ENCODE measurements around the gene SNRPD1.
A peak's percentile ranks its signal among the peaks of the same experiment; 100 is the strongest.
"Not testable (repeated sequence)": the region's sequence is repeated elsewhere in the genome, so short reads cannot be mapped to it uniquely, and the experiment has no call there.

Gene SNRPD1

DNA sequence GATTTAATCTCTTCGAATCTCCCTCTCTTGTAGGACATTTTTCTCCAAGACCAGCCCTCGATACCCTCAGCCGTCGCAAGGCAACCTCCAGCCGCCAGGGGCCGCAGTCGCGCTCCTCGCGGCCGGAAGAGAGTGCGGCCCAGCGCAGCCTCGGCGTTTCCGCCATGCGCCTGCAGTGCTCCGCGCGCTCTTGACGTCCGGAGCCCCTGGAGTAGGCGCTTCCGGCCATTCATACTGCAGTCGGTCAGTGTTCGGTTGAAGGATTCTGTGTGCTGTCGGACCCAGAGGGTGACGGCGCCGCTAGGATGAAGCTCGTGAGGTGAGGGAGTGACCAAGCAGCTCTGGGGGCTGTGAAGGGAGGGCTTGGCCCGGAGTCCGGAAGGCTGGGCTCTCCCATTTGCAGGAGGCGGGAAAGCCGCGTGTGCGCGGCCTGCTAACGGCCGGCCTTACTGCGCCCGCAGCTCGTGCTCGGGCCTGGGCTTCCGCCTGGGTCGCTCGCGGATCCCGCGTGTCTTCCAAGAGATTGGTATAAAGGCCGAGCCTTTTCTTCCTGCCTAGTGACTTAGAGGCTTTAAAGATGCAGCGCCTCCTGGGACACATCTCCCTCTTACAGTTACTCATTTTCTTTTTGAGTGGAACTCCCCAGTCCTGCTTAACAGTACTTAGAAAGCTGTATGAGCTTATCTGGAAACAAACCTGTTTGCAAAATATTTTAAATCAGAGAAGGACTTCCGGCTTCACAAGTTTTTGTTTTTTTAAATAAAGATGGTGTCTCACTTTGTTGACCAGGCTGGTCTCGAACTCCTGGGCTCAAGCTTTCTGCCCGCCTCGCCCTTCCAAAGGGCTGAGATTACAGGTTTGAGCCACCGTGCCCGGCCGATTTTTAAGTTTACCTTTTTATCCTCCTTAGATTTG, at the start of gene SNRPD1:
TSS of gene SNRPD1 (plus strand) at position 190 of the 915 bp plus-strand sequence. CDS start at position 306, 116 bp downstream.
- H3K27ac ChIP-seq (ENCODE audit: low read depth, low read length): peak within 1 kb of the TSS; percentile 87
- H3K4me3 ChIP-seq (ENCODE audit: low read depth in 1 of 2, low read length in 2 of 2): peak within 1 kb of the TSS; percentile 95 to 99
- H3K4me1 ChIP-seq (ENCODE audit: control insufficient read depth in 1 of 2, insufficient read depth in 2 of 2, low read length in 2 of 2): peaks cover 7 to 11% of the 10 kb centered on the region in 2 donors
- H3K9ac ChIP-seq (ENCODE audit: low read depth in 1 of 2, low read length in 2 of 2): peak within 1 kb of the TSS; percentile 82 to 85
- peaks cover 0 to 4% of the 10 kb centered on the region in 2 donors for H3K36me3 ChIP-seq (ENCODE audit: control insufficient read depth in 1 of 2, insufficient read depth in 2 of 2, low read length in 2 of 2)
- no peaks in the 10 kb centered on the region for H3K27me3 ChIP-seq (ENCODE audit: control insufficient read depth in 1 of 2, insufficient read depth in 2 of 2, low read length in 2 of 2)
- no peaks in the 10 kb centered on the region for H3K9me3 ChIP-seq (ENCODE audit: control insufficient read depth in 1 of 2, low read length in 2 of 2)

GRCh38 chr18:21571772-21572171, 40.3 kb upstream of the SNRPD1 start:
- no peaks in the 10 kb centered on the region for H3K27me3 ChIP-seq (ENCODE audit: control insufficient read depth in 1 of 2, insufficient read depth in 2 of 2, low read length in 2 of 2)
- H3K4me3 ChIP-seq (ENCODE audit: low read depth in 1 of 2, low read length in 2 of 2): no peak overlapping the region
- no peak overlapping the region for H3K9ac ChIP-seq (ENCODE audit: low read depth in 1 of 2, low read length in 2 of 2)
- no peaks in the 10 kb centered on the region for H3K4me1 ChIP-seq (ENCODE audit: control insufficient read depth in 1 of 2, insufficient read depth in 2 of 2, low read length in 2 of 2)
- H3K27ac ChIP-seq (ENCODE audit: low read depth, low read length): no peak overlapping the region
- no peaks in the 10 kb centered on the region for H3K9me3 ChIP-seq (ENCODE audit: control insufficient read depth in 1 of 2, low read length in 2 of 2)
- H3K36me3 ChIP-seq (ENCODE audit: control insufficient read depth in 1 of 2, insufficient read depth in 2 of 2, low read length in 2 of 2): peaks cover 20 to 67% of the 10 kb centered on the region in 2 donors

- Histone ChIP-seq H3K9me3 (ENCODE audit: control insufficient read depth in 1 of 2, low read length in 2 of 2) (no peaks in the 10 kb centered on the region), H3K27ac (ENCODE audit: low read depth, low read length) (no peak overlapping the region), H3K27me3 (ENCODE audit: control insufficient read depth in 1 of 2, insufficient read depth in 2 of 2, low read length in 2 of 2) (no peaks in the 10 kb centered on the region), H3K4me3 (ENCODE audit: low read depth in 1 of 2, low read length in 2 of 2) (no peak overlapping the region), H3K36me3 (ENCODE audit: control insufficient read depth in 1 of 2, insufficient read depth in 2 of 2, low read length in 2 of 2) (peaks cover 20 to 48% of the 10 kb centered on the region in 2 donors), H3K4me1 (ENCODE audit: control insufficient read depth in 1 of 2, insufficient read depth in 2 of 2, low read length in 2 of 2) (no peaks in the 10 kb centered on the region), H3K9ac (ENCODE audit: low read depth in 1 of 2, low read length in 2 of 2) (no peak overlapping the region)
Measured at GRCh38 chr18:21575656-21576055, 36.5 kb upstream of the SNRPD1 start.

- Histone ChIP-seq H3K27me3 (ENCODE audit: control insufficient read depth in 1 of 2, insufficient read depth in 2 of 2, low read length in 2 of 2) (no peaks in the 10 kb centered on the region), H3K9ac (ENCODE audit: low read depth in 1 of 2, low read length in 2 of 2) (no peak overlapping the region), H3K27ac (ENCODE audit: low read depth, low read length) (no peak overlapping the region), H3K36me3 (ENCODE audit: control insufficient read depth in 1 of 2, insufficient read depth in 2 of 2, low read length in 2 of 2) (peaks cover 0 to 13% of the 10 kb centered on the region in 2 donors), H3K9me3 (ENCODE audit: control insufficient read depth in 1 of 2, low read length in 2 of 2) (no peaks in the 10 kb centered on the region), H3K4me3 (ENCODE audit: low read depth in 1 of 2, low read length in 2 of 2) (no peak overlapping the region), H3K4me1 (ENCODE audit: control insufficient read depth in 1 of 2, insufficient read depth in 2 of 2, low read length in 2 of 2) (no peaks in the 10 kb centered on the region)
Measured at GRCh38 chr18:21584391-21584790, 27.7 kb upstream of the SNRPD1 start.

DNA sequence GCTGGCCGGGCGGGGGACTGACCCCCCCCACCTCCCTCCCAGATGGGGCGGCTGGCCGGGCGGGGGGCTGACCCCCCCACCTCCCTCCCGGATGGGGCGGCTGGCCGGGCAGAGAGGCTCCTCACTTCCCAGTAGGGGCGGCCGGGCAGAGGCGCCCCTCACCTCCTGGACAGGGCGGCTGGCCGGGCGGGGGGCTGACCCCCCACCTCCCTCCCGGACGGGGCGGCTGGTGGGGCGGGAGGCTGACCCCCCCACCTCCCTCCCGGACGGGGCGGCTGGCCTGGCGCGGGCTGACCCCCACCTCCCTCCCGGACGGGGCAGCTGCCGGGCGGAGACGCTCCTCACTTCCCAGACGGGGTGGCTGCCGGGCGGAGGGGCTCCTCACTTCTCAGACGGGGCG, 19.8 kb upstream of the SNRPD1 start:
- not testable (repeated sequence) for H3K27ac ChIP-seq (ENCODE audit: low read depth, low read length); H3K9ac ChIP-seq (ENCODE audit: low read depth in 1 of 2, low read length in 2 of 2); H3K27me3 ChIP-seq (ENCODE audit: control insufficient read depth in 1 of 2, insufficient read depth in 2 of 2, low read length in 2 of 2); H3K9me3 ChIP-seq (ENCODE audit: control insufficient read depth in 1 of 2, low read length in 2 of 2); H3K4me3 ChIP-seq (ENCODE audit: low read depth in 1 of 2, low read length in 2 of 2); H3K4me1 ChIP-seq (ENCODE audit: control insufficient read depth in 1 of 2, insufficient read depth in 2 of 2, low read length in 2 of 2); H3K36me3 ChIP-seq (ENCODE audit: control insufficient read depth in 1 of 2, insufficient read depth in 2 of 2, low read length in 2 of 2)

- Histone ChIP-seq H3K27ac (ENCODE audit: low read depth, low read length) (no peak overlapping the region), H3K9ac (ENCODE audit: low read depth in 1 of 2, low read length in 2 of 2) (no peak overlapping the region), H3K4me3 (ENCODE audit: low read depth in 1 of 2, low read length in 2 of 2) (no peak overlapping the region), H3K9me3 (ENCODE audit: control insufficient read depth in 1 of 2, low read length in 2 of 2) (no peaks in the 10 kb centered on the region), H3K4me1 (ENCODE audit: control insufficient read depth in 1 of 2, insufficient read depth in 2 of 2, low read length in 2 of 2) (peaks cover 3 to 8% of the 10 kb centered on the region in 2 donors), H3K27me3 (ENCODE audit: control insufficient read depth in 1 of 2, insufficient read depth in 2 of 2, low read length in 2 of 2) (no peaks in the 10 kb centered on the region), H3K36me3 (ENCODE audit: control insufficient read depth in 1 of 2, insufficient read depth in 2 of 2, low read length in 2 of 2) (no peaks in the 10 kb centered on the region)
Measured at GRCh38 chr18:21593540-21594257, 18.4 kb upstream of the SNRPD1 start.

GRCh38 chr18:21597620-21598019, 14.5 kb upstream of the SNRPD1 start:
- Histone ChIP-seq H3K9ac (ENCODE audit: low read depth in 1 of 2, low read length in 2 of 2) (no peak overlapping the region), H3K27ac (ENCODE audit: low read depth, low read length) (no peak overlapping the region), H3K4me3 (ENCODE audit: low read depth in 1 of 2, low read length in 2 of 2) (no peak overlapping the region), H3K27me3 (ENCODE audit: control insufficient read depth in 1 of 2, insufficient read depth in 2 of 2, low read length in 2 of 2) (no peaks in the 10 kb centered on the region), H3K4me1 (ENCODE audit: control insufficient read depth in 1 of 2, insufficient read depth in 2 of 2, low read length in 2 of 2) (peaks cover 9 to 16% of the 10 kb centered on the region in 2 donors), H3K9me3 (ENCODE audit: control insufficient read depth in 1 of 2, low read length in 2 of 2) (no peaks in the 10 kb centered on the region), H3K36me3 (ENCODE audit: control insufficient read depth in 1 of 2, insufficient read depth in 2 of 2, low read length in 2 of 2) (no peaks in the 10 kb centered on the region)

- Histone ChIP-seq H3K27ac (ENCODE audit: low read depth, low read length) (peak overlapping the region; percentile 99), H3K9me3 (ENCODE audit: control insufficient read depth in 1 of 2, low read length in 2 of 2) (no peaks in the 10 kb centered on the region), H3K27me3 (ENCODE audit: control insufficient read depth in 1 of 2, insufficient read depth in 2 of 2, low read length in 2 of 2) (no peaks in the 10 kb centered on the region), H3K4me3 (ENCODE audit: low read depth in 1 of 2, low read length in 2 of 2) (peak overlapping the region; percentile 86 to 95), H3K9ac (ENCODE audit: low read depth in 1 of 2, low read length in 2 of 2) (peak overlapping the region; percentile 95 to 98), H3K4me1 (ENCODE audit: control insufficient read depth in 1 of 2, insufficient read depth in 2 of 2, low read length in 2 of 2) (peaks cover 9 to 16% of the 10 kb centered on the region in 2 donors), H3K36me3 (ENCODE audit: control insufficient read depth in 1 of 2, insufficient read depth in 2 of 2, low read length in 2 of 2) (no peaks in the 10 kb centered on the region)
Measured at GRCh38 chr18:21598726-21599584, 13.2 kb upstream of the SNRPD1 start.

DNA sequence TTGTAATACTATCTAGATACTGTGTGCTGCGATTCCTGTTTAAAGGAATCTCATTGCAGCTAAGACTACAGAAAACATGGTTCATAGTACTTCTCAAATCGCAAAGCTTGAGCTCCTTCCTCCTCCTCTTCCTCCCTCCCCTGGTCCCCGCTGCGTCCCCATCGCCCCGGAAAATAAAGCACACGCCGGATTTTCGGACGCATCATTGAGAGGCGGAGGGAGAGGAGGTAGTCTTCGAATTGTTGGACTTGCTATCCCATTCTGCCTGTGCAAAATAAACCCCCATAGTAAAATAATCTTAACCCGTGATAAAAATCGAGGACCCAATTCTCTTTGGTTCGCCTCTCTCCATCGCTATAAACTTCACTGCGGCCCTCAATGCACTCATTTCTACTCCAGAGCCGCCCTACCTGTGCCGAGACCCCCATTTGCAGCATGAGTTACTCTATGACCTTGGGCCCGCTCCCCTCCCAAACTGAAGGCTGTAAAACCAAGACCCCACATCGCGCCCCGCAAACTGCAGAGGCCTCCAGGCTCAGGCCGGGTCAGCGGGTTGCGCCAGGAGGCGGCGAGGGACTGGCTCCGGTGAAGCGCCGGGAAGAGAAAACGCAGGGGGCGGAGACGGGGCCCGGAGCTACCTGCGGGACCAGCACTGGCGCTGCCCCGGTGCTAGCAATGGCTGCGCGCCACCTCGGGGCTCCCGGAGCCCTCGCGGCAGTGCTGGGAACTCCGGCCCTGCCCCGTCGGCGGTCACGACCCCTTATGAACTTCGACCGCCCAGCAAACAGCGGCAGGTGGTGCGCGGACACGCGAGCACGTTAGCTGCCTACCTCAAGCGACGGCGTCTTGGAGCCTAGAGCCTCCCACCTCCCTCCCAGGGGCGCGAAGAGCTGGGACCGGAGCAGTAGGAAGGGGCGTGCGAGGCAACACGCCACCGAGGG, 12.3 kb upstream of the SNRPD1 start:
- Histone ChIP-seq H3K27me3 (ENCODE audit: control insufficient read depth in 1 of 2, insufficient read depth in 2 of 2, low read length in 2 of 2) (no peaks in the 10 kb centered on the region), H3K9ac (ENCODE audit: low read depth in 1 of 2, low read length in 2 of 2) (peak overlapping the region; percentile 95 to 98), H3K9me3 (ENCODE audit: control insufficient read depth in 1 of 2, low read length in 2 of 2) (no peaks in the 10 kb centered on the region), H3K4me3 (ENCODE audit: low read depth in 1 of 2, low read length in 2 of 2) (peak overlapping the region; percentile 86 to 95), H3K36me3 (ENCODE audit: control insufficient read depth in 1 of 2, insufficient read depth in 2 of 2, low read length in 2 of 2) (no peaks in the 10 kb centered on the region), H3K4me1 (ENCODE audit: control insufficient read depth in 1 of 2, insufficient read depth in 2 of 2, low read length in 2 of 2) (peaks cover 9 to 20% of the 10 kb centered on the region in 2 donors), H3K27ac (ENCODE audit: low read depth, low read length) (peak overlapping the region; percentile 99)
